ENCODE data around the gene KRTDAP. TPM values are rescaled to one million over a fixed set of nuclear protein-coding genes. Genes with fewer than 3 reads are reported as not detected.

The KRTDAP gene
- total RNA-seq, 1 experiment from 2014 or later, result 1.7 TPM

- TF ChIP-seq ZNF532 (CRISPR knock-in tag; IDR thresholded peaks at IDR 0.05; ENCODE audit: borderline replicate concordance) (no peak; the same call in 1 of the 2 replicates), ZNF425 (CRISPR knock-in tag; conservative IDR thresholded peaks at IDR 0.05) (no peak), CREB1 (CRISPR knock-in tag; IDR thresholded peaks at IDR 0.05) (no peak), ZNF416 (CRISPR knock-in tag; IDR thresholded peaks at IDR 0.05) (no peak), USF1 (CRISPR knock-in tag; IDR thresholded peaks at IDR 0.05) (peak; percentile 55), ZNF512 (CRISPR knock-in tag; IDR thresholded peaks at IDR 0.05; ENCODE audit: borderline replicate concordance) (no peak), ATF3 (CRISPR knock-in tag; conservative IDR thresholded peaks at IDR 0.05) (no peak), TP53 (CRISPR knock-in tag; IDR thresholded peaks at IDR 0.05) (peak; percentile 40; the same call in 1 of the 2 replicates), FOXK1 (CRISPR knock-in tag; IDR thresholded peaks at IDR 0.05) (no peak), ZBTB21 (CRISPR knock-in tag; IDR thresholded peaks at IDR 0.05; ENCODE audit: borderline replicate concordance) (no peak), MYBL2 (CRISPR knock-in tag; IDR thresholded peaks at IDR 0.05) (no peak), CTCF (IDR thresholded peaks at IDR 0.05) (peak; percentile 98), ETV6 (CRISPR knock-in tag; IDR thresholded peaks at IDR 0.05) (no peak; the same call in none of the 2 replicates), NR3C1 (CRISPR knock-in tag; conservative IDR thresholded peaks at IDR 0.05; ENCODE audit: low read depth) (no peak), SOX15 (CRISPR knock-in tag; IDR thresholded peaks at IDR 0.05) (no peak), GABPB1 (CRISPR knock-in tag; IDR thresholded peaks at IDR 0.05) (no peak), MXD4 (CRISPR knock-in tag; IDR thresholded peaks at IDR 0.05; ENCODE audit: borderline replicate concordance) (no peak), HMGXB4 (CRISPR knock-in tag; IDR thresholded peaks at IDR 0.05) (peak; percentile 85), ZNF121 (CRISPR knock-in tag; IDR thresholded peaks at IDR 0.05) (no peak), ZNF671 (CRISPR knock-in tag; IDR thresholded peaks at IDR 0.05) (no peak; the same call in 1 of the 2 replicates), ESRRA (CRISPR knock-in tag; IDR thresholded peaks at IDR 0.05; ENCODE audit: borderline replicate concordance) (no peak), E2F1 (CRISPR knock-in tag; IDR thresholded peaks at IDR 0.05) (no peak; the same call in 1 of the 2 replicates), SMAD4 (CRISPR knock-in tag; IDR thresholded peaks at IDR 0.05) (0 out of 2 replicates have a peak, but pooled peaks have one; percentile 21)
These were observed 19.8 kb upstream of the KRTDAP start (continued) for GRCh38 chr19:35509861-35510625.
